Glomerular endothelial cell (primary cell): ENCODE results near the gene UST. TPM values are rescaled to one million over a fixed set of nuclear protein-coding genes. Genes with fewer than 3 reads are reported as not detected.
A peak's percentile ranks its signal among the peaks of the same experiment; 100 is the strongest.
"Not testable (repeated sequence)": the region's sequence is repeated elsewhere in the genome, so short reads cannot be mapped to it uniquely, and the experiment has no call there.

ENCODE experiments used
- DNase-seq: peaks from one replicate; pipeline ENCODE4 v3.0.0-alpha.2; 2011; ENCODE audit warnings: low read depth, low spot score; ENCODE audit errors: extremely low read depth
- total RNA-seq: library from RNA; depleted of rRNA; stranded (reverse); fragments of >200 nt; gene quantifications from 2 replicates; pipeline ENCODE4 v1.2.3, GENCODE V29; 2015

Gene UST
- total RNA-seq, 1 donor from 2014 or later, result 2.0 TPM

GRCh38 chr6:149026530-149026942 is 279.7 kb downstream of the UST start:
- DNase-seq, result peak; percentile 12

GRCh38 chr6:149027484-149027883 is 280.7 kb downstream of the UST start:
- DNase-seq, result no peak

- peak; percentile 91 for DNase-seq
These were observed 282.1 kb downstream of the UST start for GRCh38 chr6:149028767-149029405.

GRCh38 chr6:149031201-149031858 is 284.5 kb downstream of the UST start:
- no peak for DNase-seq

- no peak for DNase-seq
These were observed 285.2 kb downstream of the UST start for GRCh38 chr6:149031859-149032598.

GRCh38 chr6:149032599-149033405 is 286.0 kb downstream of the UST start:
- DNase-seq, result no peak

GRCh38 chr6:149033454-149033853 is 286.6 kb downstream of the UST start:
- no peak for DNase-seq

- no peak for DNase-seq
These were observed 288.9 kb downstream of the UST start for GRCh38 chr6:149035766-149036165.

GRCh38 chr6:149037051-149037671 is 290.3 kb downstream of the UST start:
- no peak for DNase-seq

GRCh38 chr6:149039025-149039424 is 292.2 kb downstream of the UST start:
- DNase-seq, result not testable (repeated sequence)

GRCh38 chr6:149041953-149042352 is 295.1 kb downstream of the UST start:
- DNase-seq, result no peak

GRCh38 chr6:149043476-149044130 is 296.8 kb downstream of the UST start:
- no peak for DNase-seq

GRCh38 chr6:149044528-149044927 is 297.7 kb downstream of the UST start:
- DNase-seq, result no peak

- no peak for DNase-seq
These were observed 298.6 kb downstream of the UST start for GRCh38 chr6:149045404-149045803.

GRCh38 chr6:149046164-149046821 is 299.5 kb downstream of the UST start:
- no peak for DNase-seq

- no peak for DNase-seq
These were observed 300.0 kb downstream of the UST start for GRCh38 chr6:149046822-149047246.

- no peak for DNase-seq
These were observed 302.4 kb downstream of the UST start for GRCh38 chr6:149049230-149049629.

- DNase-seq, result no peak
These were observed 303.3 kb downstream of the UST start for GRCh38 chr6:149050160-149050559.

GRCh38 chr6:149052350-149053106 is 305.7 kb downstream of the UST start:
- DNase-seq, result no peak
